DND-41 (cell line): Measurements from ENCODE around the gene TFRC.

ENCODE experiments used
- EZH2 ChIP-seq: IDR thresholded peaks from 3 replicates; pipeline ENCODE4 v1.6.1; 2012; ENCODE audit warnings: borderline replicate concordance, low read depth, mild to moderate bottlenecking, moderate library complexity, low read length, inconsistent platforms; ENCODE audit not compliant: severe bottlenecking
- TF ChIP-seq, protein P1 (sequence below): IDR thresholded peaks from 2 replicates; pipeline ENCODE4 v1.5.1; 2012; ENCODE audit warnings: borderline replicate concordance, low read length, moderate library complexity, mild to moderate bottlenecking; ENCODE audit not compliant: poor library complexity, severe bottlenecking; ENCODE audit errors: extremely low read depth

DNA sequence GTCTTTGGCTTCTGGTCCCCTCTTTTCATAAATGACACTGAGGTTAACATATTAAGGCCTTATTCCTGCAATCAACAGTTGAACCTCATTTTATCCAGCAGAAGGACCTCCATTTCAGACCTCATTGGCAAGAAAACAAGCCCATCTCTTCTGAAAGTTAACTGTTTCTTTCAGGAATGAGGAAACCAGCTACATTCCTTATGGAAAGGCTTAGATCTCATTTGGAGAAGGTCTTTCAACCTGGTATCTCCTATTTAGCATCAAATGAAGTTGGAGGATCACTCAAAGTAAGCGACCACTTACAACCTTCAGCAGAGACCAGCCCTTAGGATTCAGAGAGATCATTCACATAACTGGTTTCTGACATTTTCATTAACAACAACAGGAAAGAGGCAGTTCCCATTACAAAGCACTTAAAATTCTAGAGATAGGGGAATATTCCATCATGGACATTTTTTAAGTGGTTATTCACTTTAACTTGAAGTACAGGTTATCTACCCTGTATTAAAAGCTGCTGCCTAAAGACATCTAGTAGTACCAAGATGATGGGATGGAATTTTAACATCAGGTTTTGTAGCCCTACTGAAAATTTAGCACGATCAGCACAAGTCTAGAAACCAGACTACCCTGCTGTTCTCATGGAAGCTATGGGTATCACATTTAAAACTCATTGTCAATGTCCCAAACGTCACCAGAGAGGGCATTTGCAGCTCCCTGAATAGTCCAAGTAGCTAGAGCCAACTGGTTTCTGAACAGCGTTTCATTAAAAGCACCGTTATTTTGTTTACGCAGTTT is 30.4 kb downstream of the TFRC start:
- TF ChIP-seq, protein P1, sequence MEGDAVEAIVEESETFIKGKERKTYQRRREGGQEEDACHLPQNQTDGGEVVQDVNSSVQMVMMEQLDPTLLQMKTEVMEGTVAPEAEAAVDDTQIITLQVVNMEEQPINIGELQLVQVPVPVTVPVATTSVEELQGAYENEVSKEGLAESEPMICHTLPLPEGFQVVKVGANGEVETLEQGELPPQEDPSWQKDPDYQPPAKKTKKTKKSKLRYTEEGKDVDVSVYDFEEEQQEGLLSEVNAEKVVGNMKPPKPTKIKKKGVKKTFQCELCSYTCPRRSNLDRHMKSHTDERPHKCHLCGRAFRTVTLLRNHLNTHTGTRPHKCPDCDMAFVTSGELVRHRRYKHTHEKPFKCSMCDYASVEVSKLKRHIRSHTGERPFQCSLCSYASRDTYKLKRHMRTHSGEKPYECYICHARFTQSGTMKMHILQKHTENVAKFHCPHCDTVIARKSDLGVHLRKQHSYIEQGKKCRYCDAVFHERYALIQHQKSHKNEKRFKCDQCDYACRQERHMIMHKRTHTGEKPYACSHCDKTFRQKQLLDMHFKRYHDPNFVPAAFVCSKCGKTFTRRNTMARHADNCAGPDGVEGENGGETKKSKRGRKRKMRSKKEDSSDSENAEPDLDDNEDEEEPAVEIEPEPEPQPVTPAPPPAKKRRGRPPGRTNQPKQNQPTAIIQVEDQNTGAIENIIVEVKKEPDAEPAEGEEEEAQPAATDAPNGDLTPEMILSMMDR = no peak
- no peak for TF ChIP-seq EZH2
